ENCODE data around the gene MAPK12.
A peak's percentile ranks its signal among the peaks of the same experiment; 100 is the strongest.
"Not testable (repeated sequence)": the region's sequence is repeated elsewhere in the genome, so short reads cannot be mapped to it uniquely, and the experiment has no call there.

Gene MAPK12

GRCh38 chr22:50208939-50209892 is 52.3 kb downstream of the MAPK12 start:
- H3K27ac ChIP-seq, result no peak overlapping the region
- H3K4me3 ChIP-seq, result no peak overlapping the region

GRCh38 chr22:50208430-50208938 is 53.0 kb downstream of the MAPK12 start:
- Histone ChIP-seq H3K27ac (no peak overlapping the region), H3K4me3 (no peak overlapping the region)

GRCh38 chr22:50207383-50208140 is 53.9 kb downstream of the MAPK12 start:
- Histone ChIP-seq H3K27ac (peak overlapping the region in 1 of 21 experiments; percentile 8), H3K4me3 (no peak overlapping the region)

- no peak overlapping the region for H3K27ac ChIP-seq
- no peak overlapping the region for H3K4me3 ChIP-seq
These were observed 54.9 kb downstream of the MAPK12 start for GRCh38 chr22:50206599-50206998.

- H3K4me3 ChIP-seq, result no peak overlapping the region
These were observed 55.5 kb downstream of the MAPK12 start for GRCh38 chr22:50205781-50206569.

GRCh38 chr22:50204998-50205397 is 56.5 kb downstream of the MAPK12 start:
- not testable (repeated sequence) for H3K4me3 ChIP-seq

More at GRCh38 chr22:50205781-50206569, 55.5 kb downstream of the MAPK12 start:
- no peak overlapping the region for H3K27ac ChIP-seq

GRCh38 chr22:50204571-50204970 is 56.9 kb downstream of the MAPK12 start:
- H3K4me3 ChIP-seq, result no peak overlapping the region
- H3K27ac ChIP-seq, result no peak overlapping the region

More at GRCh38 chr22:50204998-50205397, 56.5 kb downstream of the MAPK12 start:
- H3K27ac ChIP-seq, result not testable (repeated sequence)

GRCh38 chr22:50203288-50203687 is 58.2 kb downstream of the MAPK12 start:
- no peak overlapping the region for H3K27ac ChIP-seq

More at GRCh38 chr22:50203288-50203687, 58.2 kb downstream of the MAPK12 start:
- H3K4me3 ChIP-seq, result no peak overlapping the region
